Sigmoid colon (tissue), 7 donors: ENCODE measurements around the gene SLC13A1. TPM values are rescaled to one million over a fixed set of nuclear protein-coding genes. Genes with fewer than 3 reads are reported as not detected.

Experiments used
- DNase-seq: peaks from one replicate; pipeline ENCODE4 v3.0.0-alpha.2; 2019
- H3K27ac ChIP-seq, 4 donors: fragments of 200-600 bp; sonication (generic); one replicate each; pipeline ENCODE4 v1.5.1; 2016 to 2019; ENCODE audit warnings: mild to moderate bottlenecking in 1 of 4
- H3K27me3 ChIP-seq, 3 donors: fragments of 200-600 bp; sonication (generic); one replicate each; pipeline ENCODE4 v1.5.1; 2019; ENCODE audit warnings: mild to moderate bottlenecking in 1 of 3
- H3K36me3 ChIP-seq, 4 donors: fragments of 200-600 bp; sonication (generic); one replicate each; pipeline ENCODE4 v1.5.1; 2016 to 2019
- H3K4me1 ChIP-seq, 4 donors: fragments of 200-600 bp; sonication (generic); one replicate each; pipeline ENCODE4 v1.5.1; 2017 to 2019
- H3K4me3 ChIP-seq, 4 donors: fragments of 200-600 bp; sonication (generic); one replicate each; pipeline ENCODE4 v1.5.1; 2017 to 2019; ENCODE audit warnings: mild to moderate bottlenecking in 2 of 4, moderate library complexity in 1 of 4
- H3K9me3 ChIP-seq, 4 donors: fragments of 200-600 bp in 3 of 4; sonication (generic) in 3 of 4; one replicate each; pipeline versions ENCODE4 v1.5.1 to v1.6.1; 2013 to 2019
- EP300 ChIP-seq, 4 donors: sonication (generic); formaldehyde crosslinking; IDR thresholded peaks; one replicate each; pipeline ENCODE4 v1.6.1; 2017; ENCODE audit warnings: antibody characterized with exemption in 4 of 4
- POLR2A ChIP-seq, 2 donors: fragments of 450-650 bp; IDR thresholded peaks; one replicate each; pipeline ENCODE4 v1.6.1; 2016; ENCODE audit warnings: antibody characterized with exemption in 2 of 2, mild to moderate bottlenecking in 2 of 2, moderate library complexity in 2 of 2
- POLR2AphosphoS5 ChIP-seq, 4 donors: sonication (generic); formaldehyde crosslinking; IDR thresholded peaks; one replicate each; pipeline ENCODE4 v1.6.1; 2017; ENCODE audit warnings: antibody characterized with exemption in 4 of 4
- WGBS, 2 donors: extraction: QIAGEN DNeasy Blood & Tissue Kit; methylation state at CpG; one replicate each; pipeline ENCODE4 v1.1.7; 2013; 5-methylcytosine and 5-hydroxymethylcytosine counted together
- intact Hi-C: fragments of 100-400 bp; cut with DNase I; formaldehyde crosslinking; loops from one replicate; pipeline ENCODE4 v1.15.1; 2023
- polyA plus RNA-seq, 3 donors: library from polyadenylated mRNA; stranded (reverse); fragments of 200-250 nt; gene quantifications; one replicate each; pipeline ENCODE4 v1.2.3, GENCODE V29; 2013
- total RNA-seq, 4 donors: library from RNA; depleted of rRNA; stranded (reverse); fragments of >200 nt; gene quantifications; one replicate each; pipeline ENCODE4 v1.1.0, GENCODE V29; 2016
- TF ChIP-seq, protein P1 (sequence below), 4 experiments: fragments of 450-650 bp in 3 of 4; fragments of 200-600 bp in 1 of 4; IDR thresholded peaks; one replicate each; pipeline ENCODE4 v1.5.1; 2016 to 2019; ENCODE audit warnings: antibody characterized with exemption in 4 of 4, mild to moderate bottlenecking in 3 of 4, moderate library complexity in 2 of 4
- donor health status: healthy with polysubstance abuse.
- donor health status: Bipolar disorder and iron deficiency.
- donor health status: healthy.

Gene SLC13A1
- total and polyA plus RNA-seq, 7 donors: 0.06 to 0.23 TPM; not detected in 5

DNA sequence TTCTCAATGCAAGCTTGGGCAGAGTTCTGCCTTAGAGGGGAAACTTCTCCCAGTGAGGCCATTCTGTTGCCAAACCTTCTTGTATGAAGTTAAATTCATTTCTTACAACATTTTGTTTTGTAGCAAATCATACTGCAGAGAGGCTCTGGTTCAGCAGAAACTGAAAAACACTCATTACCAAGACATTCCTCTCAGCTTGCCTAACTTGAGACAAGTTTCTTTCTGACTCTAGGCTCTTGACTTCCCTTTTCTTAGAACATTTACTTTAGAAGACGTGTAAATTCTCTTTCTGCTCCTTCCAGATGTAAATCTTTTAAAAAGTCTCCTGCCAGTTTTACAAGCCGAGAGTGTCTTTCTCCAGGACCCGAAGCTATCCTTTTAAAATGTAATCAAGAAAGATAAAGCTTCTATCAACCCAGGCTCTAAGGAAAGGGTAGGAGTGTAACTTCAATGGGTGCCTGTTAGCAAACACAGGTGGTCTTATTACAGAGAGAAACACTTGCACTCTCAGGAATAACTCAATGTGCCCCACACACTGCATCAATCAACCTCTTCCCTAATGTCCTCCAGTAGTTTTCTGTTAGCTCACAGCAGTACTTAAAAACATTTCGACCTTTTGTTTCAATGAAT, 123.8 kb downstream of the SLC13A1 start:
- intact Hi-C loops: no loop called here
- Histone ChIP-seq H3K36me3 (no peaks in the 10 kb centered on the region), H3K4me3 (no peak overlapping the region), H3K27ac (no peak overlapping the region), H3K9me3 (no peaks in the 10 kb centered on the region), H3K4me1 (no peaks in the 10 kb centered on the region), H3K27me3 (no peaks in the 10 kb centered on the region)
- no peak for DNase-seq
- WGBS, 2 donors: 18 to 19% methylated on average over 4 of the region's 4 CpGs
- TF ChIP-seq POLR2AphosphoS5 (IDR thresholded peaks at IDR 0.05) (no peak), POLR2A (IDR thresholded peaks at IDR 0.05) (no peak), EP300 (IDR thresholded peaks at IDR 0.05) (no peak)
- TF ChIP-seq, protein P1, sequence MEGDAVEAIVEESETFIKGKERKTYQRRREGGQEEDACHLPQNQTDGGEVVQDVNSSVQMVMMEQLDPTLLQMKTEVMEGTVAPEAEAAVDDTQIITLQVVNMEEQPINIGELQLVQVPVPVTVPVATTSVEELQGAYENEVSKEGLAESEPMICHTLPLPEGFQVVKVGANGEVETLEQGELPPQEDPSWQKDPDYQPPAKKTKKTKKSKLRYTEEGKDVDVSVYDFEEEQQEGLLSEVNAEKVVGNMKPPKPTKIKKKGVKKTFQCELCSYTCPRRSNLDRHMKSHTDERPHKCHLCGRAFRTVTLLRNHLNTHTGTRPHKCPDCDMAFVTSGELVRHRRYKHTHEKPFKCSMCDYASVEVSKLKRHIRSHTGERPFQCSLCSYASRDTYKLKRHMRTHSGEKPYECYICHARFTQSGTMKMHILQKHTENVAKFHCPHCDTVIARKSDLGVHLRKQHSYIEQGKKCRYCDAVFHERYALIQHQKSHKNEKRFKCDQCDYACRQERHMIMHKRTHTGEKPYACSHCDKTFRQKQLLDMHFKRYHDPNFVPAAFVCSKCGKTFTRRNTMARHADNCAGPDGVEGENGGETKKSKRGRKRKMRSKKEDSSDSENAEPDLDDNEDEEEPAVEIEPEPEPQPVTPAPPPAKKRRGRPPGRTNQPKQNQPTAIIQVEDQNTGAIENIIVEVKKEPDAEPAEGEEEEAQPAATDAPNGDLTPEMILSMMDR (IDR thresholded peaks at IDR 0.05): no peak

DNA sequence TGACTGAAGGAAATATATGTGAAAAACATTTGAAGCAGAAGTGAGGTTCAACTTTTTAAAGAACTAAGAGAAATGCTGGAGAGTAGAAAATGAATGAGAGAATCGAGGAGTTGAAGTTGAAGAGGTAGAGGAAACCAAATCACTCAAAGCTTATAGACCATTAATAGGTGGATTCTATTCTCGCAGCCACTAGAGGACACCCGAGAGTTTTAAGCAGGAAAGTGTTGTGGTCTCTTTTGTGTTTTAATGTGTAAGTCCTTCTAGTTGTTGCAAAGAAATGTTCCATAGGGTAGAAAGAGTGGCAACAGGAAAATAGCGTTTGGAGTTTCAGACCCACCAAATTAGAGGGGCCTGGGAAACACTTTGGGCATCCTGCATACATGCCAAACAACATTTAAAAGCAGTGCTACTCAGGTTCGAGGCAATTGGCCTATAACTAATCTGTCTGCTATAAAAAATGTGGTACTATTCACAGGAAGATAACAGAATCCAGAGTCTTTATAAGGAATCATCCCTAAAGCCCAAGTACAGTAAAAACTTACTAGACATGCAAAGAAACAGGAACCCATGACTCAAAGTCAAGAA, 129.0 kb downstream of the SLC13A1 start:
- TF ChIP-seq, protein P1 (IDR thresholded peaks at IDR 0.05): no peak
- TF ChIP-seq POLR2A (IDR thresholded peaks at IDR 0.05) (no peak), EP300 (IDR thresholded peaks at IDR 0.05) (no peak), POLR2AphosphoS5 (IDR thresholded peaks at IDR 0.05) (no peak)
- Histone ChIP-seq H3K36me3 (no peaks in the 10 kb centered on the region), H3K27ac (no peak overlapping the region), H3K9me3 (no peaks in the 10 kb centered on the region), H3K27me3 (no peaks in the 10 kb centered on the region), H3K4me1 (no peaks in the 10 kb centered on the region), H3K4me3 (no peak overlapping the region)
- DNase-seq: no peak
- 58 to 64% methylated on average over 5 of the region's 5 CpGs for WGBS, 2 donors
- intact Hi-C loops: no loop called here

DNA sequence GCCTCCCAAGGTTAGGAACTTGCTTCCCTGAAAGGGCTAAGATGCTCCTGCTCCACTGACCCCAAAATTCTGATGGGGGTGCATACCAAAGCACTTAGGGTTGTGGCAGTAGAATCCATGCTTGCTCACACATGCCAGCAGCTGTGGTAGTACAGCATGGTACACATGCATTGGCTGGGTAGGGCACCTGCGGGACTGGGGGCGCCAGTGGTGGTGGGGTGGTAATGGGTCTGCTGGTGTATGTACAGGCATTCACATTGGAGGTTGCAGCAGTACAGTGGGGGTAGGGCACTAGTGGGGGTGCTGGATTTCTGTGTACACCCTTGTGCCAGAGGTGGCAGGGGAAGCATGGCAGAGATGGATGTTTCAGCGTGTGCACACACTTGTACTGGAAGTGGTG, 132.0 kb downstream of the SLC13A1 start:
- DNase-seq: no peak
- Histone ChIP-seq H3K36me3 (no peaks in the 10 kb centered on the region), H3K27me3 (no peaks in the 10 kb centered on the region), H3K4me1 (no peaks in the 10 kb centered on the region), H3K9me3 (no peaks in the 10 kb centered on the region), H3K27ac (no peak overlapping the region), H3K4me3 (no peak overlapping the region)
- 96% methylated on average over 3 of the region's 3 CpGs for WGBS, 2 donors
- no peak for TF ChIP-seq POLR2AphosphoS5 (IDR thresholded peaks at IDR 0.05)
- intact Hi-C loops: no loop called here

Other genes starting within 250 kb of the SLC13A1 start
- not detected for gene TAS2R16, start 204.3 kb downstream of the SLC13A1 start, total RNA-seq
- gene TAS2R16, start 204.3 kb downstream of the SLC13A1 start, polyA plus RNA-seq: not detected